Activated CD4-positive, alpha-beta T cell treated with anti-CD3 and anti-CD28 coated beads, Interleukin-2, Interleukin-4, amounts not matched to agents 100 ng/mL and 50 ng/mL, durations not matched to agents 16 hours and 8 hours (primary cell): ENCODE measurements around the gene HPRT1.
"Not testable (repeated sequence)": the region's sequence is repeated elsewhere in the genome, so short reads cannot be mapped to it uniquely, and the experiment has no call there.

Experiments used
- DNase-seq: peaks from one replicate; pipeline ENCODE4 v3.0.0-alpha.2; 2020; ENCODE audit warnings: low spot score

HPRT1 gene

GRCh38 chrX:134460005-134460861, at the start of gene HPRT1:
HPRT1 (plus strand) TSS chrX:134460165; CDS start chrX:134460312, 147 bp downstream.
- peak; percentile 74 for DNase-seq

GRCh38 chrX:134416087-134416486, 43.9 kb upstream of the HPRT1 start:
- DNase-seq, result no peak

- DNase-seq, result no peak
Observed at GRCh38 chrX:134418317-134419113, 41.5 kb upstream of the HPRT1 start.

GRCh38 chrX:134419784-134420183, 40.2 kb upstream of the HPRT1 start:
- no peak for DNase-seq

GRCh38 chrX:134423606-134424005, 36.4 kb upstream of the HPRT1 start:
- no peak for DNase-seq

- no peak for DNase-seq
Observed at GRCh38 chrX:134426281-134426680, 33.7 kb upstream of the HPRT1 start.

GRCh38 chrX:134431894-134432293, 28.1 kb upstream of the HPRT1 start:
- DNase-seq, result peak; percentile 48

GRCh38 chrX:134435894-134436293, 24.1 kb upstream of the HPRT1 start:
- no peak for DNase-seq

- no peak for DNase-seq
Observed at GRCh38 chrX:134443020-134443419, 16.9 kb upstream of the HPRT1 start.

GRCh38 chrX:134443461-134443860, 16.5 kb upstream of the HPRT1 start:
- DNase-seq, result no peak

- no peak for DNase-seq
Observed at GRCh38 chrX:134444681-134445080, 15.3 kb upstream of the HPRT1 start.

GRCh38 chrX:134452596-134452995, 7.4 kb upstream of the HPRT1 start:
- no peak for DNase-seq

- DNase-seq, result no peak
Observed at GRCh38 chrX:134453631-134454030, 6.3 kb upstream of the HPRT1 start.

GRCh38 chrX:134454506-134454905, 5.5 kb upstream of the HPRT1 start:
- no peak for DNase-seq

- no peak for DNase-seq
Observed at GRCh38 chrX:134457708-134458107, 2.3 kb upstream of the HPRT1 start.

GRCh38 chrX:134459683-134460004, 321 bp upstream of the HPRT1 start:
- DNase-seq, result no peak

- DNase-seq, result no peak
Observed at GRCh38 chrX:134460862-134461220, 876 bp downstream of the HPRT1 start.

- no peak for DNase-seq
Observed at GRCh38 chrX:134461437-134461836, 1.5 kb downstream of the HPRT1 start.

GRCh38 chrX:134462927-134463326, 3.0 kb downstream of the HPRT1 start:
- no peak for DNase-seq

- not testable (repeated sequence) for DNase-seq
Observed at GRCh38 chrX:134464453-134464852, 4.5 kb downstream of the HPRT1 start.

GRCh38 chrX:134469486-134469885, 9.5 kb downstream of the HPRT1 start:
- no peak for DNase-seq

GRCh38 chrX:134470013-134470412, 10.0 kb downstream of the HPRT1 start:
- DNase-seq, result no peak

GRCh38 chrX:134472041-134472440, 12.1 kb downstream of the HPRT1 start:
- DNase-seq, result no peak
